Activated T-cell treated with anti-CD3 and anti-CD28 coated beads for 4 hours (primary cell): ENCODE measurements around the gene DPP7.
"Not testable (repeated sequence)": the region's sequence is repeated elsewhere in the genome, so short reads cannot be mapped to it uniquely, and the experiment has no call there.

ENCODE experiments used
- DNase-seq: peaks from one replicate; pipeline ENCODE4 v3.0.0-alpha.2; 2020

DPP7 gene

DNA sequence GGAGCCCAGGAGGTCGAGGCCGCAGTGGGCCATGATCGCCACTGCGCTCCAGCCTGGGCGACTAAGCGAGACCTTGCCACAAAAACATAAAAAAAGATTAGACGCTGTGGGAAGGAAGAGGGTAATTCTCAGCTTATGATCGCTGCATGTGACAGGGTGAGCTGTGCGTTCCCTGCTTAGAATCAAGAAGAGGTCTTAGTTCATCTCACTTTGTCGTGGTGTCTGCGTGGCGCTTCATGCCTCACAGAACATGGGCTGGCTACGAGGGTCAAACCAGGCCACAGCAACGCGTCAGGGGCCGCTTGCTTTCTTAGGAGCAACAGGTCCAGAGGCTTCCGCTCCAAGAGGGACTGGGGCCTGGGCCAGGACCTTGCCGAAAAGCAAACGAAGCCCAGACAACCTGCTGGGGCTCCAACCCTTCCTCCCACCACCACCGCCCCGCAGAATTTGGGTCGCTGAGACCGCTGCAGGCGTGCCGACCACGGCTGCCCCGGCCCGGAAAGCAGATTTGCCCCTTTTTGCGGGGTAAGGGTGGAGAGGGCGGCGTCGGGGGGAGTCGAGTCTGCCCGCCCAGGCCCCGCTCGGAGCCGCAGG, 14.4 kb upstream of the DPP7 start:
- DNase-seq = no peak

DNA sequence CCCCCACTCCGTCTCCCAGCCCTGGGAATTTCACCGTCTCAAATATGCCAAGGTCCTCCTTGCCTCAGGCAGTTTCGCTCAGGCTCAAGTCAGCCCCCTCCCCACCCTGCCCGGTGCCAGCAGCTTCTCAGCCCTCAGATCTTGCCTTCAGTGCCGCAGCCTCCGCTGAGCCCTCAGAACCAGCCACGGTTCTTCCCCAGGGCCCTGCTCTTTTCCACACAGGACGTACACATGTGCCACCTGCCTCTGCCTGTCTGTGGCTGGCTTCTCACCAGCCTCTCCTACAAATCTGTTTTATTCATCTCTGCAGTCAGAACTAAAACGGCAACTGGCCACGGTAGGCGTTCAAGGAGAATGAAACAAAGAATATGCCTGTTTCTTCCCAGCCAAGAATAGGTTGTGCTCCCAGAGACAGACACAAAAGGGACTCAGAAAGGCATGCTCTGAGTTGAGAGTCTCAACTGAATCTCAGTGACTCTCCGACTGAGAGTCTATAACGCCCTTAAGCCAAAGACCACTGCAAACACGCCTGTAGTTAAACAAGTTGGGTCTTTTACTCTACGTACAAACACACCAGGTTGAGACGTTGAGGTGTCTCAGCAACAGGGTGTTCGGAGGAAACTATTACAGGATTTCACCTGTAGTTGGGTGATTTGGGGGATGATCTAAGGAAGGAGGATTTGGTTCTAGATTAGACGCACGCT, 13.8 kb upstream of the DPP7 start:
- no peak for DNase-seq

DNA sequence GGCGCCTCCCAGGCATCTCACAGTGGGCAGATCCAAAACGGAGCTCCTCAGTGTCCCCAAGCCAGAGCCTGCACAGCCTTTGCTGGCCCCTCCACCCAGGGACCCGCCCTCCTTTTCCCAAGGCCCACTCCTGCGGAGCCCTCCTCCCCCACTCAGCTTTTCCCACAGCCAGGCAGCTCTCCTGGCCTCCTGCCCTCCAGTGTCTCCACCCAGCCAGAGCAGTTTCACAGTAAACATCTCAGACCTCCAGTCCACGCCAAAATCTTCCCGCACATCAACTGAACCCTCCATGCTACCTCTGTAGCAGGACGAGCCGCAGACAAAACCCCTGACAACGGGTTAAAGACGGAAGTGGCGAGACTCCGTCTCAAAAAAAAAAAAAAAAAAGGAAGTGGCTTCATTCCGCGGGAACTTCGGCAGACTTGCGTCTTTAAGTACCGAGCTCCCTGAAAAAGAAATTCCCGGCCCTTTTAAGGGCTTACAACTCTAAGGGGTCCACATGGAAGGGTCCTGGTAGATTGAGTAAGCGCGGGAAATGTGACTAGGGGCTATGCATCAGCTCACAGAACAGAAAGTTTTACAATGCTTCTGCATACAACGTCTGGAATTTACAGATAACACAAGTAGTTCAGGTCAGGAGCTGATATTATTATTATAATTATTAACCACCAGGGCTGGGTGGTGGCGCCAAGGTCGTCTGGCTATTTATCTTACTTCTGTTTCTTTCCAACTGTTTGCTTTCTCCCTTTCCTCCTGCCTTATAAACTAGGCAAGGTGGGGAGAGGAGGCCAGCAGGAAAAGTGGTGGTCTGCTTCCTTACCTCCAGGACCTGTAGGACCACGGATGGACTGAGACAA, 13.0 kb upstream of the DPP7 start:
- DNase-seq = no peak

DNA sequence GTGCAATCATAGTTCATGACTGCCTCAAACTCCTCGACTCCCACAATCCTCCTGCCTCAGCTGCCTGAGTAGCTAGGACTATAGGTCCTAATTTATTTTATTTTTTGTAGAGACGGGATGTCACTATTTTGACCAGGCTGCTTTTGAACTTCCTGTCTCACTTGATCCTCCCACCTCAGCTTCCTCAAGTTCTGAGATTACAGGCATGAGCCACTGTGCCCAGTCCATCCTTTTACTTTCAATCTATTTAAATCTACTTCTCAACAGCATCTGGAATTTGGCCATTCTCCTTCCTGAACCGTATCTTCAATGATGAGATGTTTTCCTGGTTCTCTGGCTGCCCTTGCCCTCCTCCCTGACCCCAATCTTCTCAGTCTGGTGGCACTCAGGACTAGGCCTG, 12.3 kb upstream of the DPP7 start:
- no peak for DNase-seq

DNA sequence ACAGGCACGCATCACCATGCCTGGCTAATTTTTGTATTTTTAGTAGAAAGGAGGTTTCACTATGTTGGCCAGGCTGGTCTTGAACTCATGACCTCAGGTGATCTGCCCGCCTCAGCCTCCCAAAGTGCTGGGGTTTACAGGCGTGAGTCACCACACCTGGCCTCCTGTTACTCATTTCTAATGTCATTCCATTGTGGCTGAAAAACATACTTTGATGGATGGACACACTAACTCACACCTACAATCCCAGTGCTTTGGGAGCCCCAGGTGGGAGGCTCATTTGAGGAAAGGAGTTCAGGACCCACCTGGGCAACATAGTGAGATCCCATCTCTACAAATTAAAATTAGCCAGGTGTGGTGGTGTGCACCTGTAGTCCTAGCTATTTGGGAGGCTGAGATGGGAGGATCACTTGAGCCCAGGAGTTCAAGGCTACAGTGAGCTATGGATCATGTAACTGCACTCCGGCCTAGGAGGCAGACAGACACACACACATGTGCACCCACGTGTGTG, 9.5 kb upstream of the DPP7 start:
- not testable (repeated sequence) for DNase-seq

DNA sequence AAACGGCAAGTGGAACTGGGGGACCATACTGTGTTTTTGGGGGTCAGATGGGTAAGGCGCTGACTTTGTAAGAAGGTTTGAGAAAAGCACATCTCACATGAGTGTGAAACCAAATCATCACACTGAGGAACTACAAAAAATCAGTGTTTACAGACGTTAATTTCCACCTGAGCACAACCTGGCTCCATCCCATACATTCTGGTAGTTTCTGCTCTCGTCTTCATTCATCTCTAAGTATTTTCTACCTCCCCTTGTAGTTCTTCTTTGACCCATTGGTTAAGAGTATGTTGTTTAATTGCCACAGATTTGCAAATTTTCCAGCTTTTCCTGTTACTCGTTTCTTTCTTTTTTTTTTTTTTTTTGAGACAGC, 8.9 kb upstream of the DPP7 start:
- DNase-seq = no peak

DNA sequence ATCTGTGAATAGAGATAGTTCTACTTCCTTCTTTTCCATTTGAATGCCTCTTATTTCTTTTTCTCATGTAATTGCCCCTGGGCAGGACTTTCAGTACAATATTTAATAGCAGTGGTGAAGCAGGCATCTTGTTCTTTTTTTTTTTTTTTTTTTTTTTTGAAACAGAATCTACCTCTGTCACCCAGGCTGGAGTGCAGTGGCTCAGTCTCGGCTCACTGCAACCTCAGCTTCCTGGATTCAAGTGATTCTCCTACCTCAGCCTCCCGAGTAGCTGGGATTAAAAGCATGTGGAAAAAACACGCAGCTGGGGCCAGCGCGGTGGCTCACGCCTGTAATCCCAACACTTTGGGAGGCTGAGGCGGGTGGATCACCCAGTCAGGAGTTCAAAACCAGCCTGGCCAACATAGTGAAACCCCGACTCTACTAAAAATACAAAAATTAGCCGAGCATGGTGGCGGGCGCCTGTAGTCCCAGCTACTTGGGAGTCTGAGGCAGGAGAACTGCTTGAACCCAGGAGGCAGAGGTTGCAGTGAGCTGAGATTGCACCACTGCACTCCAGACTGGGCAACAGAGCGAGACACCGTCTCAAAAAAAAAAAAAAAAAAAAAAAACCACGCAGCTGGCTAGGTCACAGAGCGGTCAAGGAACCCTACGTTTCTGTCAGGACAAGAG, 8.4 kb upstream of the DPP7 start:
- DNase-seq = not testable (repeated sequence)

DNA sequence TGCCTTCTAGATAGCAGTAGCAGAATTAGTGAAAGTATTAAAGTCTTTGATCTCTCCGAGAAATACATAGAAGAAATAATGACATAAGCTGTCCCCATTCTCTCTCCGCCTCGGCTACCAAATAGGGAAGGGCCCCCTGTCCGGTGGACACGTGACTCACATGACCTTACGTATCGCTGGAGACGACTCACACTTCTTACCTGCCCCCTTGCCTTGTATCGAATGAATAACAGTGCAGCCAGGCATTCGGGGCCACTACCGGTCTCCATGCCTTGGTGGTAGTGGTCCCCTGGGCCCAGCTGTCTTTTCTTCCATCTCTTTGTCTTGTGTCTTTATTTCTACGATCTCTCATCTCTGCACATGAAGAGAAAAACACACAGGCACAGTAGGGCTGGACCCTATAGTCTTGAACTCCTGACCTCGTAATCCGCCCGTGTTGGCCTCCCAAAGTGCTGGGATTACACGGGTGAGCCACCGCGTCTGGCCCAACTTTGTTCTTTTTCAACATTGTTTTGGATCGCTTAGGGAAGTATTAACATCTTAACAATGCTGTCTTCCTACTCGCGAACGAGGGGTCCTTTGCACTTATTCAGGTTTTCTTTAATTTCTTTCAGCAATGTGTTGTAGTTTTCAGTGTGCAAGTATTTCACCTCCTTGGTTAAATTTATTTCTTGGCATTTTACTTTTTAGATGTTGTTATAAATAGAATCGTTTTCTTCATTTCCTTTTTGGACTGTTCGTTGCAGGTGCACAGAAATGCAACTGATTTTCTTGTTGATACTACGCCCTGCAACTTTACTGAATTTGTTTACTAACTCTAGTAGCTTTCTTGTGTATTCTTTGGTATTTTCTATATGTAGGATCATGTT, 7.6 kb upstream of the DPP7 start:
- DNase-seq = not testable (repeated sequence)

DNA sequence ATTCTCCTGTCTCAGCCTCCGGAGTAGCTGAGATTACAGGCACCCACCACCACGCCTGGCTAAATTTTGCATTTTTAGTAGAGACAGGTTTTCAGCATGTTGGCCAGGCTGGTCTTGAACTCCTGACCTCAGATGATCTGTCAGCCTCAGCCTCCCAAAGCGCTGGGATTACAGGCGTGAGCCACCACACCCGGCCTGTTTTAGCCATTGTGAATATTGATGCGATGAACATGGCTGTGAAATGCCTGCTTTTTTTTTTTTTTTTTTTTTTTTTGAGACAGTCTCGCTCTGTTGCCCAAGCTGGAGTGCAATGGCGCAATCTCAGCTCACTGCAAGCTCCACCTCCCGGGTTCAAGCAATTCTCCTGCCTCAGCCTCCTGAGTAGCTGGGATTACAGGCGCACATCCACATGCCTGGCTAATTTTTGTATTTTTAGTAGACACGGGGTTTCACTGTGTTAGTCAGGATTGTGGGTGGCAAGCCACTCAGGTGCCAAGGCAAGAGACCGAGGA, 3.6 kb upstream of the DPP7 start:
- not testable (repeated sequence) for DNase-seq

DNA sequence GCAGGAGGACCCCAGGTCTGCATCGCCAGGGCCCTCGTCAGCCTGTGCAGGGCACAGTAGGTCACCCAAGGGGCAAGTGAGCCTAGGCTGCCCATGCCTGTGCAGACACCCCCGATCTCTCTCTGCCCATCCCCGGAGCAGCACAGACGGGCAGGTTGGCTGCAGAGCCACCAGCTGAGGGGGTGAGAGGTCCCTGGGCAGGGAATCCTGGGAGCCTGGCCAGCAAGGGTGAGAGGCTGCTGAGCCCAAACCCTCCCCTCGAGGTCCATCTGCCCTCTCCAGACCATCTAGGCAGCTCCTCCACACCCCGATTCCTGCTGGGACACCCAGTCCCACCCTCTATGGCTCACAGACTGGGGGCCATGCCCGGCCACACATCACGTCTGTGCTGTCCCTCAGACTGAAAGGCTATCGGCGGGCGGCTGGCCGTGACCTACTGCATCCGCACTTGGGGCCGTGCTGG, 2.8 kb upstream of the DPP7 start:
- no peak for DNase-seq

DNA sequence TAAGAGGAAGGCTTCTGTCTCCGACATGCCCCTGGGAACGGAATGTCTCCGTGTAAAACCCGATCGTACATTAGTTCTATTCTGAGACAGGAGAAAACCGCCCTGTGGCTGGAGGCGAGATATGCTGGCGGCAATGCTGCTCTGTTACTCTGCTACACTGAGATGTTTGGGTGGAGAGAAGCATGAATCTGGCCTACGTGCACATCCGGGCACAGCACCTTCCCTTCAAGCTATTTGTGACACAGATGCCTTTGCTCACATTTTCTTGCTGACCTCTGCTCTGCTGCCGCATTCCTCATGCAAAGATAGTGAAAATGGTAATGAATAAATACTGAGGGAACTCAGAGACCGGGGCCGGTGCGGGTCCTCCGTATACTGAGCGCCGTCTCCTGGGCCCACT, 2.2 kb upstream of the DPP7 start:
- no peak for DNase-seq

DNA sequence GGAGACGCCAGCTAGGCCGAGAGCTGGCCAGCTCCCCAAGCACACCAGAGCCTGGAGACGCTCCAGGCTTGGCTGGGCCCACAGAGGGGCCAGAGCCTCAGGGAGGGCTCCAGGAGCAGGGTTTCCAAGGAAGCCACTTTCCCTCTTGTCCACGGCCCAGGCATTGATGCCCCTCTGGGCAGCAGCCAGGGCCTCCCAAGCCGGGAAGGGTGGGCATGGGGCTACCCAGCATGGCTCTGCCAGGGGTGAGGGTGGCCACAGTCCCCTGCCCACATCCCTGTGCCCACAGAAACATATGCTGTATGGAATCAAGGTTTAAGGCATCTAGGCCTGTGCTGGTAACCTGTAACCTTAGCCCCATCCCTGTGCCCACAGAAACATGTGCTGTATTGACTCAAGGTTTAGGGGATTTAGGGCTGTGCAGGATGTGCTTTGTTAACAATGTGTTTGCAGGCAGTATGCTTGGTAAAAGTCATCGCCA, 1.5 kb upstream of the DPP7 start:
- DNase-seq = no peak

DNA sequence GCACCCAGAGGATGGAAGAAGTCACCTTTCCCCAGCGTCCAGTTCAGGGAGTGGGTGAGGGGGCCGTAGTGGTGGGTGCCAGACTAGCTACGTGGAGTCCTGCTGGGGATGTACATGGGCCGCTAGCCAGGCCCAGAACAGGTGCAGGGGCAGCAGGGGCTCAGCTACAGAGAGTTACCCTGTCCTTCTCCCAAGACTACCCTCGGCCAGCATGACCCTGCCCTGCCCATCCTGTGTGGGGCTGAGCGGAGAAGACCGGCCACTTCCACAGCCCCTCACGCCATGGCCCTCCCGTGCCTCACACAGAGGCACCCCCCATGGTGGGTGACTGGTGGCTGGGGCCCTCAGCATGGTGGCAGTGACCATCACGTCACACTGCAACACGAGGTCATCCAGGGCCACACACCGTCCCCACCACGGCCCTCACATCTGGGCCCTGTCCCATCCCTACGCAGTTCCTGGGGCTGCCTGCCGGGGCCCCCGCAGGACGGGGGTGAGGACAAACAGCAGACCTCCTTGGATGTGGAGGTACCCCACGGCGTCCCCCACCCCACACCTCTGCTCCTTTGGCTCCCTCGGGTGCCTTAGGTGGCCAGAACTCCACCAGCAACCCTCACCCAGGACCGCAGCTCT, 977 bp upstream of the DPP7 start:
- DNase-seq = no peak

DNA sequence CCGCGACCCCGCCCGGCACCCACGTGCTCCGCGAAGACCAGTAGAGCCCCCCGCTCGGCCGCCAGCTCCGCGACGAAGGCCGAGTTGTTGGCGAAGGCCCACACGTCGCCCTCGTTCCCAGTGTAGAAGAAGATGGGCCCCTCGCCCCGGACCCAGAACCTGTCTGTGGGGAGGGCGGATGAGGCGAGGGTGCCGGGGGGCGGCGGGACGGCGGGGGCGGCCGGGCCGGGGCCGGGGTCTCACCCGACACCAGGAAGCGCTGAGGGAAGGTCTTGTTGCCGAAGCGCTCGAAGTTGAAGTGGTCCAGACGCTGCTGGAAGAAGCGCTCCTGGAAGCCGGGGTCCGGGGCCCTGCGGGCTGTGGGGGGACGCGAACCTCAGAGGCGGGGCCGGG, 317 bp downstream of the DPP7 start:
- DNase-seq = no peak

DNA sequence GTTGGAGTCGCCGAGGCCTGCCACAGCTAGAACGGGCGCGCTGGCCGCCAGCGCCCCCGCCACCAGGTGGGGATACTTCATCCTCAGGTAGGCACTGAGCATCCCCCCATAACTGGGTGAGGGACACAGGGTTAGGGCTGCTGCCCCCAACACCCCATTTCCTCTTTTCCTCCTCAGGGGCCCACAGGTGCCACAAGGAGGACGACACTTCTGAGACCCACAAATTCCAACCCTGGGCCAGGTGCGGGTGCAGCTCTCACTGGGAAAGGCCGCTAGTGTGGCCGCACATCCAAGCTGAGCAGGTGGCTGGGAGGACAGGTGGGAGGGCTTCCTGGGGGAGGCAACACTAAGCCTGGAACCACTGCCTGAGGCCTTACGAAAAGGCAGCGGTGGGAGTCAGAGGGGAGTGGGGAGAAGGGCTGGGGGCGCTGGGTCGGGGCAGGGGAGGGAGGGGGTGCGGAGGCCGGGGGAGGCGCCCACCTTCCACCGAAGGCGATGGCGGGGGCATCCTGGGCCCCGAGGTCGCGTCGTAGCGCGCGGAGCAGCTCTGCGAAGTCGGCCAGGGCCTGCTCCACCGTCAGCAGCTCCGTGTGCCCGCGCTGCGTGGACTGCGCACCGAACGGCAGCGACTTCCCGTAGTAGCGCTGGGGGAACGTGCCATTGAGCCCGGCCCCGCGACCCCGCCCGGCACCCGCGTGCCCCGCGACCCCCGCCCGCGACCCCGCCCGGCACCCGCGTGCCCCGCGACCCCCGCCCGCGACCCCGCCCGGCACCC, 961 bp downstream of the DPP7 start:
- DNase-seq = no peak

DNA sequence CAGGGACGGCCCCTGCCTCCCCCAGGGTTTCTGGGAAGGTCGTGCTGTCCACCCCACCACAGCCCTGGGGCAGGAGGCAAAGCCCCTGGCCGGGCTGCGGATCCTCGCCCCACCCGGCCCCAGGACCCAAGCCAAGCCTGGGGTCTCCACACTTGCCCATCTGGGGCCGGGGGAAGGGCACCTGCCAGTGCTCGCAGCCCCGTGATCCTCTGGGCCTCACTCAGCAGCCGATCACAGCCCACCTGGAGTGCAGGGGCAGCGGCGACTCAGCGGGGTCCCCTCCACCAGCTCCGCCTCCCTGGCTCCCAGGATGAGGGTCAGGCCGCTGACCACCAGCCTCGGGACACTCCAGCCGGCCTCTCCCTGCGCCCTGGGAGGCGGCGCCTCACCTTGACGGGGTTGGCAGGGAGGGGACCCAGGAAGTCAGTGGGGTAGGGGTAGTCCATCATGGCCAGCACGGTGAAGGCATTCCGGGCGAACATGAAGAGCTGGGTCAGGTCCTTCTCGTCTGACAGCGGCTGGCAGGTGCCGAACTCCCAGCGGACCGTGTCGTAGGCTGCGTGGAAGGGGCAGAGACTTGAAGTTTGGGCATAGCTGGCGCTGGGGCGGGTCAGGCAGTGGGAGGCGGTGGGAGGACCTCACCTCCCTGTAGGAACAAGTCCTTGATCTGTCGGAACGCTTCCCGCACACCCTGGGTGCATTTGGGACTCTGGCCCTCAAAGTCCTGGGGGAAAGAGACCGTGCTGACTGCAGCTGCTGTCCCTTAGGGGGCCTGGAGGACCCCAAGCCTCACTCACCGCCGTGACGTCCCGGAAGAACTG, 1.8 kb downstream of the DPP7 start:
- no peak for DNase-seq

DNA sequence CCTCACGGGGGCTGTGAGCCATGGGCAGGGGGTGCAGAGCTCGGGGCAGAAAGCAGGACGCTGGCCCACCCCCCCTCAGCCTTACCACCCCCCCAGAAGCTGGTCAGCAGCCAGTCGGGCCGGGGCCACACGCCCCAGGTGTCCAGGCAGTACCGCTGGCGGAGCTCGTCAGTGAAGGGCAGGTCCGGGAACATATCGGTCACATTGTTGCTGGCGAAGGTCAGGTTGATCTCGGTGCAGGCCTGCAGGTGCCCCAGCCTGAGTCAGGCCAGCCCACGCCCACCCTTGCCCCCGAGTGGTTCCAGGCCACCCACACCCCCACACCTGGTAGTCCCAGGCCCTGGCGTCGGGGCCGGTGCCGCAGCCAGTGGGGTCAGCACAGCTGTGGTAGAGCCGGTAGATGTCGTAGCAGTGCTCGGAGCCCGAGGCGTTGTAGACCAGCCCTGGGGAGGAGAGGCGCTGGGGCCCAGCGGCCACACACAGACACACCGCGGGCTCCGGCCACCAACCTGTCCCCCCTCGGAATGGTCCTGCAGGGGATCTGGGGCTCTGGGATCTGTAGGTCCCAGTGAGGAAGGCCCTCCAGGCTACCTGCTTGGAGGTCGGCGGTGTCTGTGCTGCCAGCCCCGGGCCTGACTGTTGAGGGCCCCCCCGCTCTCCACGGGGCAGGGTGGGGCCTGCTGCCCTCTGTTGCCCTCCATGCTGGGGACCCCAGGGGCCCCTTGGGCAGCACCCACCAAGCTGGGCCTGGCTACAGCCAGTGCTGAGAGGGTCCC, 2.6 kb downstream of the DPP7 start:
- DNase-seq = no peak

DNA sequence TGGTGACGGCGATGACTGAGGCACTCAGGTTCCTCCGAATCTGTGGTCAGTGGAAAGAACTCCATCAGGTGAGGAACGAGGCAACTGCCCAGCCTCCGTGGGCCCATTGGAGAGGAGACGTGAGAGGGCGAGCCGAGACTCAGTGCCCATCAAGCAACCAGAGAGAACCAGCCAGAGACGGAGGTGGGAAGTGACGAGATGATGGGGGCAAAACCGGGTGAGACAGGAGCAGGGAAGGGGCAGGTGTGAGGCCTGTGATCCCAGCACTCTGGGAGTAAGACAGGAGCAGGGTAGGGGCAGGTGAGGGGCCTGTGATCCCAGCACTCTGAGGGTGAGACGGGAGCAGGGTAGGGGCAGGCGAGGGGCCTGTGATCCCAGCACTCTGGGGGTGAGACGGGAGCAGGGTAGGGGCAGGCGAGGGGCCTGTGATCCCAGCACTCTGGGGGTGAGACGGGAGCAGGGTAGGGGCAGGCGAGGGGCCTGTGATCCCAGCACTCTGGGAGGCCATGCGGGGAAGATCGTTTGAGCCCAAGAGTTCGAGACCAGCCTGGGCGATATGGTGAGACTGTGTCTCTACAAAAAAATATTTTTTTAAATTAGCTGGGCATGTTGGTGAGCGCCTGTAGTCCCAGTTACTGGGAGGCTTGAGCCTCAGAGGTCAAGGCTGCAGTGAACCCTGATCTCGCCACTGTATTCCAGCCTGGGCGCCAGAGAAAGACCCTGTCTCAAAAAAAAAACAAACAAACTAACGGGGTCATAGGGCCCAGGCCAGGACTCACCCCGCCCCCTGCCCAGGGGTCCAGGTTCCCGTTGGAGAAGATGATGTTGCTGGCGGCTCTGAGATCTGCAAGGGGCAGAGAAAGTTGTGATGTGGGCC, 3.4 kb downstream of the DPP7 start:
- no peak for DNase-seq
